ENCODE data around the gene RIGI. TPM values are rescaled to one million over a fixed set of nuclear protein-coding genes. Genes with fewer than 3 reads are reported as not detected.

The RIGI gene
- polyA plus RNA-seq, 1 experiment = 2.4 TPM

GRCh38 chr9:32523910-32524309, 2.1 kb downstream of the RIGI start:
- H3K4me3 ChIP-seq (ENCODE audit: low read depth, low read length) = no peak overlapping the region
- H3K27me3 ChIP-seq (ENCODE audit: control insufficient read depth, insufficient read depth, low read length) = no peaks in the 10 kb centered on the region
- no peak for TF ChIP-seq CTCF (IDR thresholded peaks at IDR 0.05; ENCODE audit: insufficient read depth, low read depth, low read length)
- ChIA-PET POLR2A (no interaction called here), CTCF (interaction anchor here (3.6 kb wide), 1 partner anchor 145 kb away, joined by 41 read pairs; no protein-coding TSS in a partner anchor)
- no peak for DNase-seq (ENCODE audit: low read depth)
- no peaks in the 10 kb centered on the region for H3K36me3 ChIP-seq (ENCODE audit: control insufficient read depth, insufficient read depth, low read length)

GRCh38 chr9:32518276-32518675, 7.7 kb downstream of the RIGI start:
- Histone ChIP-seq H3K36me3 (ENCODE audit: control insufficient read depth, insufficient read depth, low read length) (no peaks in the 10 kb centered on the region), H3K4me3 (ENCODE audit: low read depth, low read length) (no peak overlapping the region), H3K27me3 (ENCODE audit: control insufficient read depth, insufficient read depth, low read length) (no peaks in the 10 kb centered on the region)
- ChIA-PET CTCF (no interaction called here), POLR2A (no interaction called here)
- no peak for TF ChIP-seq CTCF (IDR thresholded peaks at IDR 0.05; ENCODE audit: insufficient read depth, low read depth, low read length)
- no peak for DNase-seq (ENCODE audit: low read depth)

- no peak for TF ChIP-seq CTCF (IDR thresholded peaks at IDR 0.05; ENCODE audit: insufficient read depth, low read depth, low read length)
- CTCF ChIA-PET = interaction anchor here (1.0 to 1.1 kb wide), 2 partner anchors 9 to 56 kb away, joined by 3 read pairs; partner anchors contain the start of gene RIGI
- no peak overlapping the region for H3K4me3 ChIP-seq (ENCODE audit: low read depth, low read length)
- H3K27me3 ChIP-seq (ENCODE audit: control insufficient read depth, insufficient read depth, low read length) = no peaks in the 10 kb centered on the region
- no peaks in the 10 kb centered on the region for H3K36me3 ChIP-seq (ENCODE audit: control insufficient read depth, insufficient read depth, low read length)
- no peak for DNase-seq (ENCODE audit: low read depth)
- POLR2A ChIA-PET = no interaction called here
Measured at GRCh38 chr9:32516241-32516640, 9.8 kb downstream of the RIGI start.

GRCh38 chr9:32508728-32509127, 17.3 kb downstream of the RIGI start:
- POLR2A ChIA-PET = no interaction called here
- CTCF ChIA-PET = interaction anchor here (1.7 kb wide), 1 partner anchor 14 kb away, joined by 4 read pairs; no protein-coding TSS in a partner anchor
- Histone ChIP-seq H3K4me3 (ENCODE audit: low read depth, low read length) (no peak overlapping the region), H3K36me3 (ENCODE audit: control insufficient read depth, insufficient read depth, low read length) (no peaks in the 10 kb centered on the region), H3K27me3 (ENCODE audit: control insufficient read depth, insufficient read depth, low read length) (no peaks in the 10 kb centered on the region)
- TF ChIP-seq CTCF (IDR thresholded peaks at IDR 0.05; ENCODE audit: insufficient read depth, low read depth, low read length) = no peak
- DNase-seq (ENCODE audit: low read depth) = no peak

GRCh38 chr9:32503008-32503407, 23.0 kb downstream of the RIGI start:
- Histone ChIP-seq H3K27me3 (ENCODE audit: control insufficient read depth, insufficient read depth, low read length) (no peaks in the 10 kb centered on the region), H3K36me3 (ENCODE audit: control insufficient read depth, insufficient read depth, low read length) (peaks cover under 1% of the 10 kb centered on the region; the same call in 1 of the 2 replicates), H3K4me3 (ENCODE audit: low read depth, low read length) (no peak overlapping the region)
- CTCF ChIA-PET = interaction anchor here (1.2 to 2.3 kb wide), 2 partner anchors 22 to 124 kb away, joined by 3 to 7 read pairs; no protein-coding TSS in a partner anchor
- no peak for TF ChIP-seq CTCF (IDR thresholded peaks at IDR 0.05; ENCODE audit: insufficient read depth, low read depth, low read length)
- POLR2A ChIA-PET = no interaction called here
- DNase-seq (ENCODE audit: low read depth) = no peak

Data from BJ (cell line).